ENCODE data around the gene USHBP1. TPM values are rescaled to one million over a fixed set of nuclear protein-coding genes. Genes with fewer than 3 reads are reported as not detected.
A peak's percentile ranks its signal among the peaks of the same experiment; 100 is the strongest.

Gene USHBP1
- total RNA-seq, 1 donor from 2014 or later: 54.2 TPM

DNA sequence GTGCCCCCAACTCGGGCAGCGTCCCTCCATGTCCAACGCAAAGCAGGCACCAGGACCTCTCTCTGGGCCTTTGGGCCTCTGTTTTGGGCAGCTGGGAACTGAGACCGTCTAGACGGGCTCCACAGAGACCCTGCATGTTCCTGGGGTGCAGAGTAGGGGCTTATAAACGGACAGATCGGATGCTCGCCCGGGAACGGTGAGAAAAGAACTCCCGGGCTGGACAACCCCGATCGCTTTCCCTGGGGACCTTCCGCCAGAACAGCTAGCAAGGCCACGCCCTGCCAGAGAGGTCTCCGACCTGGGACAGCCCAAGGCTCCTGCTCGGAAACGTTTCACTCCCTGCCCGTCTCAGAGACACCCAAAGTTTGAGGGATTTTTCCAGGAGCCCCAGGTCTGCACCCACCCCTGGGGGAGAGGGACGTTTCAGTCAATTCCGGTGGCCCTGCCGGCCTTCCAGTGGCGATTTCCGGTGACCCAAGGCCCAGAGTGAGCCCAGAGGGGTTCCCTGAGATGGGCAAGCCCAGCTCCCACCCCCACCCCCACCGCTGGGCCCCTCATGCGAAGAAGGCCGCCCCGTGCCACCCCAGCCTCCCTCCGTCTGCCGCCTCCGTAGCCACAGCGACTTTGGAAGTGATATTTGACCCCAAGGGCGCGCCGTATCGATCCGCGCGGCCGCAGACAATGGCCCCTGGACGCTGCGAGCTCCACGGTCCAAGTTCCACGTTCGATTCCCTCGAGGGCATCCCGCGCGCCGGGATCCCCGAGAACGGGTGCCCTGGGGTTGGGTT lies 20.5 kb downstream of the USHBP1 start:
- Mint-ChIP-seq H3K27me3 (ENCODE audit: unreplicated experiment) (peaks cover 27% of the 10 kb centered on the region), H3K9me3 (ENCODE audit: unreplicated experiment) (no peaks in the 10 kb centered on the region), H3K27ac (ENCODE audit: unreplicated experiment) (peak overlapping the region; percentile 48), H3K36me3 (ENCODE audit: low read depth, unreplicated experiment) (peaks cover 8% of the 10 kb centered on the region), H3K4me1 (ENCODE audit: unreplicated experiment) (peaks cover 23% of the 10 kb centered on the region), H3K4me3 (ENCODE audit: unreplicated experiment) (peak overlapping the region; percentile 97)
- TF ChIP-seq, protein P1, sequence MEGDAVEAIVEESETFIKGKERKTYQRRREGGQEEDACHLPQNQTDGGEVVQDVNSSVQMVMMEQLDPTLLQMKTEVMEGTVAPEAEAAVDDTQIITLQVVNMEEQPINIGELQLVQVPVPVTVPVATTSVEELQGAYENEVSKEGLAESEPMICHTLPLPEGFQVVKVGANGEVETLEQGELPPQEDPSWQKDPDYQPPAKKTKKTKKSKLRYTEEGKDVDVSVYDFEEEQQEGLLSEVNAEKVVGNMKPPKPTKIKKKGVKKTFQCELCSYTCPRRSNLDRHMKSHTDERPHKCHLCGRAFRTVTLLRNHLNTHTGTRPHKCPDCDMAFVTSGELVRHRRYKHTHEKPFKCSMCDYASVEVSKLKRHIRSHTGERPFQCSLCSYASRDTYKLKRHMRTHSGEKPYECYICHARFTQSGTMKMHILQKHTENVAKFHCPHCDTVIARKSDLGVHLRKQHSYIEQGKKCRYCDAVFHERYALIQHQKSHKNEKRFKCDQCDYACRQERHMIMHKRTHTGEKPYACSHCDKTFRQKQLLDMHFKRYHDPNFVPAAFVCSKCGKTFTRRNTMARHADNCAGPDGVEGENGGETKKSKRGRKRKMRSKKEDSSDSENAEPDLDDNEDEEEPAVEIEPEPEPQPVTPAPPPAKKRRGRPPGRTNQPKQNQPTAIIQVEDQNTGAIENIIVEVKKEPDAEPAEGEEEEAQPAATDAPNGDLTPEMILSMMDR (IDR thresholded peaks at IDR 0.05; ENCODE audit: unreplicated experiment): no peak
- peak; percentile 42 for DNase-seq (ENCODE audit: low spot score)

DNA sequence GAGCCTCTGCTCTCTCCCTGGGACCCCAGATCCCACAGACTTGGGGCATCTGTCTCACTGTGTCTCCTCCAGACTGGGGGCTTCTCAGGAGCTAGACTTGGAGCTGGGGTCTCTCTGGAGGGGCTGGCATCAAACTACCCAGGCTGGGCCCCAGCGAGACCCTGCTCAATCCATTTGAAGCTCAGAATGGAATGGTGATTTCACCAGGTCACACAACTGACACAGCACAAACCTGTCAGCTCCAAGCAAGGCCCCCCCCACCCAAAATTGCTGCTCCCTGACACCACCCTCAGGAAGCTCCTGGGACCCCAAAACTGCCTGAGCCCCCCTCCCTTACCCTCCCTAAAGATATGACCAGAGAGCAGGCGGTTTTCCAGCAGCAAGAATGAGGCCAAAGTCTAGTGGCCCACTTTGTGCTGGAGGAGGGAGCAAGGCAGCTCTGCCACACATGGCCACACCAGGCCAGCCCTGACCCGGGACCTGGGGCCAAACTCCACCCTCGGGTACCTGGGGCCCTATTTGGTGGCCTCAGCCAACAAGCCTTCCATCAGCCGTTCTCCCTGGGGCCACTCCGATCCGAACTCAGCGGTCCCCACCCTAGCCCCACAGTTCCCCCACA lies 21.2 kb downstream of the USHBP1 start:
- H3K27ac Mint-ChIP-seq (ENCODE audit: unreplicated experiment): peak overlapping the region; percentile 52
- no peak for DNase-seq (ENCODE audit: low spot score)
- peaks cover 23% of the 10 kb centered on the region for H3K4me1 Mint-ChIP-seq (ENCODE audit: unreplicated experiment)
- TF ChIP-seq, protein P1 (IDR thresholded peaks at IDR 0.05; ENCODE audit: unreplicated experiment): no peak
- no peaks in the 10 kb centered on the region for H3K9me3 Mint-ChIP-seq (ENCODE audit: unreplicated experiment)
- peaks cover 10% of the 10 kb centered on the region for H3K36me3 Mint-ChIP-seq (ENCODE audit: low read depth, unreplicated experiment)
- H3K4me3 Mint-ChIP-seq (ENCODE audit: unreplicated experiment): peak overlapping the region; percentile 97
- H3K27me3 Mint-ChIP-seq (ENCODE audit: unreplicated experiment): peaks cover 26% of the 10 kb centered on the region

DNA sequence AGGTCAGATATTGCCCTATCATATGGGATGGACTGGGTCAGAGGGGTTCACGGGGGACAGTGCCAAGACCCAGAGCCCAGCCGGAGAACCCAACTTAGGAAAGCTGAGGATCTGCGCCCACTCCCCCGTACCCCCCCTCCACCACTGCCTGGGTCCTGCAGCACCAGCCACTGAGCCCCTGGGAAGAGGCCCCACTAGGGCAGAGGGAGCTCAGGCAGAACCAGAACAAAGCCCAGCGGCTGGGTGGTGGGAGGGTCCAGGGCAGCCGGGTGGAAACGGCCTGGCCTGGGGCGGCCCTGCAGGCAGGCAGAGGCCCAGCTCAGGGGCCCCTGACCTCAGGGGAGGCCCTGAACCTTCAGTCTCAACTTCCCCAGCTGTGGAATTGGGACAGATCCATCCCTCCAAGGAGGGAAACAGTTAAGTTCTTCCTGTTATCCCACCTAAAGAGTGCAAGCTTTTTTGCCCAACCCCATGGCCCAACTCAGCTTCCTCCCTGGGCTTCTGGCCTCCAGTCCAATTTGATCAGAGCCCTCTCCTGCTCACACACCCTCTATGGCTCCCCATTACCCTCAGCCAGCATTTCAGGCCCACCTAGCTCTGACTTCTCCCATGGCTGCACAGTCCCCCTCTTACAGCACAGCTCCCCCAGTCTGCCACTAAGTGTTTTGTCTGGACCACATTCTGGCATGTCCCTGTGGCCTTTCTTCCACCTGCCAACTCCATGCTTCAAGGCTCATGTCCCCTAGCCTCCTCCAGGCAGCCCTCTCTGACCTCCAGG lies 21.9 kb downstream of the USHBP1 start:
- TF ChIP-seq, protein P1 (IDR thresholded peaks at IDR 0.05; ENCODE audit: unreplicated experiment): no peak
- H3K4me3 Mint-ChIP-seq (ENCODE audit: unreplicated experiment): peak overlapping the region; percentile 97
- H3K4me1 Mint-ChIP-seq (ENCODE audit: unreplicated experiment): peaks cover 22% of the 10 kb centered on the region
- no peaks in the 10 kb centered on the region for H3K9me3 Mint-ChIP-seq (ENCODE audit: unreplicated experiment)
- peaks cover 17% of the 10 kb centered on the region for H3K36me3 Mint-ChIP-seq (ENCODE audit: low read depth, unreplicated experiment)
- peak overlapping the region; percentile 52 for H3K27ac Mint-ChIP-seq (ENCODE audit: unreplicated experiment)
- DNase-seq (ENCODE audit: low spot score): no peak
- peaks cover 23% of the 10 kb centered on the region for H3K27me3 Mint-ChIP-seq (ENCODE audit: unreplicated experiment)

DNA sequence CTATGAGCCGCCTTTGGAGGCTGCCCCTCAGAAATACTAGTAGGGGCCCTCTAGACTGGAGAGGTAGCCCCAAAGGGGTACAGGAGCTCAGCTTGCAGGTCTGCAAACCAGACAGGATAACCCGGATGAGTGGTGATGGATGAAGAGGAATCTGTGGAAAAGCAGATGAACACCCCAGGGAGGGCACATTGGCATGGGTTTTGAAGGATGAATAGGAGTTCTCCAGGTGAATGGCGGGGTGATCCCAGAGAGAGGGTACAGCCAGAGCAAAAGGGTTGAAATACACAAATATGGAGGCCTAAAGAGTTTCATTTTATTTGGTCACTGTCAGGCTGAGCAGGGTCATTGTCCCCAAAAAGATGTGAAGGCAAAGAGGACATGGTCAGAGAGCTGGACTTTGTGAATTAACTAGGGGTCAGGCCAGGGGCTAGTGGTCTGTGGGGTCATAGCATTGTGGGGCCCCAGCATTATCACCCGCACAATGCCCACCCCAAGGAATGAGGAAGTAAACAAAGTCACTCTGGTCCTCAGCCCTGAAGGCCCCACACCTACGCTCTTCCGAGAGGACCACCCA lies 23.6 kb downstream of the USHBP1 start:
- H3K9me3 Mint-ChIP-seq (ENCODE audit: unreplicated experiment): no peaks in the 10 kb centered on the region

More for the DNA sequence above, 23.6 kb downstream of the USHBP1 start:
- Mint-ChIP-seq H3K27me3 (ENCODE audit: unreplicated experiment) (peaks cover 16% of the 10 kb centered on the region), H3K36me3 (ENCODE audit: low read depth, unreplicated experiment) (peaks cover 18% of the 10 kb centered on the region), H3K27ac (ENCODE audit: unreplicated experiment) (peak overlapping the region; percentile 42), H3K4me3 (ENCODE audit: unreplicated experiment) (peak overlapping the region; percentile 5), H3K4me1 (ENCODE audit: unreplicated experiment) (peaks cover 19% of the 10 kb centered on the region)
- no peak for DNase-seq (ENCODE audit: low spot score)
- TF ChIP-seq, protein P1 (IDR thresholded peaks at IDR 0.05; ENCODE audit: unreplicated experiment): no peak

Data from endothelial cell (in vitro differentiated cells).